CD4-positive, CD25-positive, alpha-beta regulatory T cell (primary cell): ENCODE measurements around the gene TMEM151A. TPM values are rescaled to one million over a fixed set of nuclear protein-coding genes. Genes with fewer than 3 reads are reported as not detected.
A peak's percentile ranks its signal among the peaks of the same experiment; 100 is the strongest.

Experiments used
- ATAC-seq, 2 donors: fragments of 150-1000 bp; cut with Tn5 transposase; one replicate each; pipeline ENCODE4 v1.10.0; 2021; ENCODE audit warnings: low read depth in 2 of 2, moderate number of reproducible peaks in 2 of 2, moderate library complexity in 1 of 2
- DNase-seq, 3 donors: peaks; one replicate each; pipeline versions ENCODE4 v3.0.0 to v3.0.0-alpha.2; 2012 to 2022; ENCODE audit warnings: mixed read lengths in 1 of 3
- H3K27ac ChIP-seq: one replicate; pipeline ENCODE4 v1.7.0; 2013; ENCODE audit warnings: mild to moderate bottlenecking, low read length; ENCODE audit not compliant: insufficient read depth, poor library complexity, severe bottlenecking
- H3K27me3 ChIP-seq: one replicate; pipeline ENCODE4 v1.7.0; 2013; ENCODE audit warnings: low read length; ENCODE audit not compliant: control insufficient read depth, insufficient read depth
- H3K36me3 ChIP-seq: one replicate; pipeline ENCODE4 v1.7.0; 2013; ENCODE audit warnings: mild to moderate bottlenecking, low read length, moderate library complexity; ENCODE audit not compliant: control insufficient read depth, insufficient read depth
- H3K4me1 ChIP-seq: 2 replicates; pipeline ENCODE4 v1.7.0; 2013; ENCODE audit warnings: mild to moderate bottlenecking, low read length; ENCODE audit not compliant: insufficient read depth, control insufficient read depth, poor library complexity, severe bottlenecking
- H3K4me3 ChIP-seq: one replicate; pipeline ENCODE4 v1.7.0; 2013; ENCODE audit warnings: low read depth, mild to moderate bottlenecking, low read length, moderate library complexity
- H3K9me3 ChIP-seq, 2 experiments: 1 replicate in 1 of 2; 2 replicates in 1 of 2; pipeline ENCODE4 v1.7.0; 2013; ENCODE audit warnings: low read length in 2 of 2, mild to moderate bottlenecking in 1 of 2, moderate library complexity in 1 of 2; ENCODE audit not compliant: control insufficient read depth in 2 of 2
- H3K27ac Mint-ChIP-seq, 3 donors: one replicate each; pipeline ENCODE4 v1.8.0; 2020 to 2022; ENCODE audit warnings: mild to moderate bottlenecking in 3 of 3, mixed read lengths in 3 of 3, moderate library complexity in 2 of 3
- H3K27me3 Mint-ChIP-seq: one replicate; pipeline ENCODE4 v1.8.0; 2022; ENCODE audit warnings: mild to moderate bottlenecking, mixed read lengths
- H3K36me3 Mint-ChIP-seq: one replicate; pipeline ENCODE4 v1.8.0; 2020; ENCODE audit warnings: mixed read lengths
- H3K4me1 Mint-ChIP-seq, 4 donors: one replicate each; pipeline ENCODE4 v1.8.0; 2020 to 2022; ENCODE audit warnings: mixed read lengths in 4 of 4, mild to moderate bottlenecking in 1 of 4
- H3K4me3 Mint-ChIP-seq, 4 donors: one replicate each; pipeline ENCODE4 v1.8.0; 2020 to 2022; ENCODE audit warnings: mild to moderate bottlenecking in 4 of 4, mixed read lengths in 4 of 4, moderate library complexity in 3 of 4
- H3K9me3 Mint-ChIP-seq, 7 donors: one replicate each; pipeline ENCODE4 v1.8.0; 2020 to 2022; ENCODE audit warnings: mixed read lengths in 7 of 7, mild to moderate bottlenecking in 3 of 7, moderate library complexity in 2 of 7
- polyA plus RNA-seq, 4 donors: library from polyadenylated mRNA; unstranded; fragments of 300-500 nt; fragmentation: Illumina TruSeq; gene quantifications; one replicate each; pipeline ENCODE4 v1.2.3, GENCODE V29; 2021
- total RNA-seq: library from RNA; stranded (reverse); gene quantifications from one replicate; pipeline ENCODE4 v1.2.3, GENCODE V29; 2022

TMEM151A gene
- not detected for total RNA-seq
- polyA plus RNA-seq = not detected

- H3K36me3 ChIP-seq = no peaks in the 10 kb centered on the region
- Mint-ChIP-seq H3K4me1 (peaks cover 11 to 44% (median 19%) of the 10 kb centered on the region in 4 donors), H3K36me3 (no peaks in the 10 kb centered on the region), H3K27me3 (peaks cover 30% of the 10 kb centered on the region), H3K27ac (peak within 1 kb of the TSS in 2 of 3 donors; percentile 42 to 90), H3K9me3 (peaks cover 0 to 1% (median 0%) of the 10 kb centered on the region in 7 donors), H3K4me3 (peak within 1 kb of the TSS; percentile 78 to 92 (median 89))
- H3K27ac ChIP-seq = no peak within 1 kb of the TSS
- ATAC-seq = no peak
- H3K4me3 ChIP-seq = no peak within 1 kb of the TSS
- no peaks in the 10 kb centered on the region for H3K9me3 ChIP-seq
- peaks cover 12% of the 10 kb centered on the region for H3K27me3 ChIP-seq
- DNase-seq = no peak
- peaks cover 37% of the 10 kb centered on the region for H3K4me1 ChIP-seq
Measured at GRCh38 chr11:66291706-66292542, at the start of gene TMEM151A. TMEM151A (plus strand) TSS chr11:66291894; CDS start chr11:66292014, 120 bp downstream.

- Histone ChIP-seq H3K4me1 (no peaks in the 10 kb centered on the region), H3K4me3 (no peak overlapping the region), H3K27ac (no peak overlapping the region), H3K36me3 (peaks cover 70% of the 10 kb centered on the region), H3K9me3 (no peaks in the 10 kb centered on the region), H3K27me3 (no peaks in the 10 kb centered on the region)
- no peaks in the 10 kb centered on the region for H3K27me3 Mint-ChIP-seq
- no peak for DNase-seq
- peaks cover 32% of the 10 kb centered on the region for H3K36me3 Mint-ChIP-seq
- H3K4me1 Mint-ChIP-seq = peaks cover 0 to 5% (median 0%) of the 10 kb centered on the region in 4 donors
- no peak overlapping the region for H3K4me3 Mint-ChIP-seq
- H3K9me3 Mint-ChIP-seq = no peaks in the 10 kb centered on the region
- ATAC-seq = no peak
- H3K27ac Mint-ChIP-seq = peak overlapping the region in 1 of 3 donors; percentile 43
Measured at GRCh38 chr11:66242095-66242765, 49.5 kb upstream of the TMEM151A start.

- peaks cover 0 to 5% (median 0%) of the 10 kb centered on the region in 4 donors for H3K4me1 Mint-ChIP-seq
- no peak for DNase-seq
- Histone ChIP-seq H3K27ac (no peak overlapping the region), H3K27me3 (no peaks in the 10 kb centered on the region), H3K36me3 (peaks cover 62% of the 10 kb centered on the region), H3K4me1 (no peaks in the 10 kb centered on the region), H3K9me3 (no peaks in the 10 kb centered on the region), H3K4me3 (no peak overlapping the region)
- ATAC-seq = no peak
- H3K4me3 Mint-ChIP-seq = no peak overlapping the region
- no peaks in the 10 kb centered on the region for H3K27me3 Mint-ChIP-seq
- H3K9me3 Mint-ChIP-seq = no peaks in the 10 kb centered on the region
- peak overlapping the region in 1 of 3 donors; percentile 71 for H3K27ac Mint-ChIP-seq
- peaks cover 29% of the 10 kb centered on the region for H3K36me3 Mint-ChIP-seq
Measured at GRCh38 chr11:66243782-66244535, 47.7 kb upstream of the TMEM151A start.

- no peaks in the 10 kb centered on the region for H3K27me3 ChIP-seq
- peak overlapping the region in 1 of 3 donors; percentile 37 for H3K27ac Mint-ChIP-seq
- H3K36me3 ChIP-seq = peaks cover 38% of the 10 kb centered on the region
- H3K9me3 ChIP-seq = no peaks in the 10 kb centered on the region
- no peaks in the 10 kb centered on the region for H3K27me3 Mint-ChIP-seq
- H3K27ac ChIP-seq = no peak overlapping the region
- H3K4me1 Mint-ChIP-seq = peaks cover 0 to 8% (median 5%) of the 10 kb centered on the region in 4 donors
- H3K4me3 ChIP-seq = no peak overlapping the region
- DNase-seq (no peak), ATAC-seq (no peak)
- H3K9me3 Mint-ChIP-seq = no peaks in the 10 kb centered on the region
- peaks cover 22% of the 10 kb centered on the region for H3K36me3 Mint-ChIP-seq
- no peaks in the 10 kb centered on the region for H3K4me1 ChIP-seq
- peak overlapping the region in 2 of 4 donors; percentile 28 to 60 for H3K4me3 Mint-ChIP-seq
Measured at GRCh38 chr11:66247295-66247694, 44.4 kb upstream of the TMEM151A start.

GRCh38 chr11:66247801-66248200 is 43.9 kb upstream of the TMEM151A start:
- H3K36me3 ChIP-seq = peaks cover 34% of the 10 kb centered on the region
- H3K4me3 Mint-ChIP-seq = no peak overlapping the region
- no peak for ATAC-seq

GRCh38 chr11:66248903-66249302 is 42.8 kb upstream of the TMEM151A start:
- Mint-ChIP-seq H3K4me1 (peaks cover 0 to 15% (median 10%) of the 10 kb centered on the region in 4 donors), H3K4me3 (peak overlapping the region in 1 of 4 donors; percentile 33), H3K27me3 (no peaks in the 10 kb centered on the region), H3K36me3 (peaks cover 22% of the 10 kb centered on the region), H3K27ac (peak overlapping the region in 1 of 3 donors; percentile 69), H3K9me3 (peaks cover 0 to 1% (median 0%) of the 10 kb centered on the region in 7 donors)
- H3K4me1 ChIP-seq = no peaks in the 10 kb centered on the region
- no peaks in the 10 kb centered on the region for H3K9me3 ChIP-seq
- H3K27ac ChIP-seq = no peak overlapping the region
- no peaks in the 10 kb centered on the region for H3K27me3 ChIP-seq
- DNase-seq = no peak
- ATAC-seq = no peak
- H3K36me3 ChIP-seq = peaks cover 28% of the 10 kb centered on the region
- H3K4me3 ChIP-seq = no peak overlapping the region

More at GRCh38 chr11:66247801-66248200, 43.9 kb upstream of the TMEM151A start:
- Mint-ChIP-seq H3K27me3 (no peaks in the 10 kb centered on the region), H3K9me3 (no peaks in the 10 kb centered on the region), H3K27ac (no peak overlapping the region), H3K4me1 (peaks cover 0 to 8% (median 5%) of the 10 kb centered on the region in 4 donors), H3K36me3 (peaks cover 22% of the 10 kb centered on the region)
- Histone ChIP-seq H3K27me3 (no peaks in the 10 kb centered on the region), H3K4me3 (no peak overlapping the region), H3K4me1 (no peaks in the 10 kb centered on the region), H3K27ac (no peak overlapping the region), H3K9me3 (no peaks in the 10 kb centered on the region)
- DNase-seq = no peak

GRCh38 chr11:66251809-66252208 is 39.9 kb upstream of the TMEM151A start:
- no peaks in the 10 kb centered on the region for H3K27me3 Mint-ChIP-seq
- Histone ChIP-seq H3K27ac (no peak overlapping the region), H3K4me1 (peaks cover 8% of the 10 kb centered on the region), H3K27me3 (no peaks in the 10 kb centered on the region), H3K9me3 (no peaks in the 10 kb centered on the region), H3K36me3 (peaks cover 16% of the 10 kb centered on the region), H3K4me3 (no peak overlapping the region)
- DNase-seq (no peak), ATAC-seq (no peak)
- peaks cover 16% of the 10 kb centered on the region for H3K36me3 Mint-ChIP-seq
- peak overlapping the region in 1 of 4 donors; percentile 24 for H3K4me3 Mint-ChIP-seq
- H3K9me3 Mint-ChIP-seq = peaks cover 0 to 3% (median 0%) of the 10 kb centered on the region in 7 donors
- H3K27ac Mint-ChIP-seq = peak overlapping the region; percentile 44 to 93 (median 74)
- H3K4me1 Mint-ChIP-seq = peaks cover 0 to 29% (median 14%) of the 10 kb centered on the region in 4 donors
